Measurements from ENCODE around the gene RAB1B. TPM values are rescaled to one million over a fixed set of nuclear protein-coding genes. Genes with fewer than 3 reads are reported as not detected.

RAB1B gene
- total RNA-seq, 4 donors from 2014 or later, result 96.0 to 194 (median 130) TPM

GRCh38 chr11:66263231-66263630, 5.2 kb upstream of the RAB1B start:
- ATAC-seq (no peak), DNase-seq (no peak)
- no peak overlapping the region for H3K4me3 ChIP-seq
- TF ChIP-seq, protein P1, sequence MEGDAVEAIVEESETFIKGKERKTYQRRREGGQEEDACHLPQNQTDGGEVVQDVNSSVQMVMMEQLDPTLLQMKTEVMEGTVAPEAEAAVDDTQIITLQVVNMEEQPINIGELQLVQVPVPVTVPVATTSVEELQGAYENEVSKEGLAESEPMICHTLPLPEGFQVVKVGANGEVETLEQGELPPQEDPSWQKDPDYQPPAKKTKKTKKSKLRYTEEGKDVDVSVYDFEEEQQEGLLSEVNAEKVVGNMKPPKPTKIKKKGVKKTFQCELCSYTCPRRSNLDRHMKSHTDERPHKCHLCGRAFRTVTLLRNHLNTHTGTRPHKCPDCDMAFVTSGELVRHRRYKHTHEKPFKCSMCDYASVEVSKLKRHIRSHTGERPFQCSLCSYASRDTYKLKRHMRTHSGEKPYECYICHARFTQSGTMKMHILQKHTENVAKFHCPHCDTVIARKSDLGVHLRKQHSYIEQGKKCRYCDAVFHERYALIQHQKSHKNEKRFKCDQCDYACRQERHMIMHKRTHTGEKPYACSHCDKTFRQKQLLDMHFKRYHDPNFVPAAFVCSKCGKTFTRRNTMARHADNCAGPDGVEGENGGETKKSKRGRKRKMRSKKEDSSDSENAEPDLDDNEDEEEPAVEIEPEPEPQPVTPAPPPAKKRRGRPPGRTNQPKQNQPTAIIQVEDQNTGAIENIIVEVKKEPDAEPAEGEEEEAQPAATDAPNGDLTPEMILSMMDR (IDR thresholded peaks at IDR 0.05 in 4 of 5, conservative IDR thresholded peaks at IDR 0.05 in 1 of 5), result no peak
- no peak for TF ChIP-seq POLR2A (IDR thresholded peaks at IDR 0.05)
- peaks cover 0 to 38% of the 10 kb centered on the region in 2 donors for H3K36me3 ChIP-seq
- in situ Hi-C loops (cut with MboI; ENCODE audit: low sequenced_read_pairs in 4 of 4) (no loop called here), intact Hi-C loops (cut with DNase I; ENCODE audit: low total_unique reads) (no loop called here)
- H3K4me1 ChIP-seq, result peaks cover 8 to 18% of the 10 kb centered on the region in 2 donors
- H3K9me3 ChIP-seq, result no peaks in the 10 kb centered on the region
- no peak overlapping the region for H3K27ac ChIP-seq
- H3K27me3 ChIP-seq, result no peaks in the 10 kb centered on the region

DNA sequence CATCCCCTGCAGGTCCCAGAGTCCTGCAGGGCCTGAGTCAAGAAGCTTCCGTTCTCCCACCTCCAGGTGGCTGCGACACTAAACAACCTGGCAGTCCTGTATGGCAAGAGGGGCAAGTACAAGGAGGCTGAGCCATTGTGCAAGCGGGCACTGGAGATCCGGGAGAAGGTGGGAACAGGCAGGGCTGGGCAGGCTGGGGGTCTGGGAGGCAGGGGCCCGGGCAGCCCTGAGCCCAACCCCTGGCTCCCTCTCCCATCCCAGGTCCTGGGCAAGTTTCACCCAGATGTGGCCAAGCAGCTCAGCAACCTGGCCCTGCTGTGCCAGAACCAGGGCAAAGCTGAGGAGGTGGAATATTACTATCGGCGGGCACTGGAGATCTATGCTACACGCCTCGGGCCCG, 4.7 kb upstream of the RAB1B start:
- Histone ChIP-seq H3K27me3 (no peaks in the 10 kb centered on the region), H3K9me3 (no peaks in the 10 kb centered on the region), H3K4me3 (no peak overlapping the region), H3K36me3 (peaks cover 0 to 38% of the 10 kb centered on the region in 2 donors), H3K27ac (no peak overlapping the region), H3K4me1 (peaks cover 3 to 12% of the 10 kb centered on the region in 2 donors)
- intact Hi-C loops (cut with DNase I; ENCODE audit: low total_unique reads), result no loop called here
- DNase-seq (no peak), ATAC-seq (no peak)
- in situ Hi-C loops (cut with MboI; ENCODE audit: low sequenced_read_pairs in 4 of 4), result no loop called here
- TF ChIP-seq, protein P1 (IDR thresholded peaks at IDR 0.05 in 4 of 5, conservative IDR thresholded peaks at IDR 0.05 in 1 of 5), result no peak
- no peak for TF ChIP-seq POLR2A (IDR thresholded peaks at IDR 0.05)

- TF ChIP-seq, protein P1 (IDR thresholded peaks at IDR 0.05 in 4 of 5, conservative IDR thresholded peaks at IDR 0.05 in 1 of 5), result no peak
- TF ChIP-seq POLR2A (IDR thresholded peaks at IDR 0.05), result no peak
- Histone ChIP-seq H3K4me1 (peaks cover 6 to 11% of the 10 kb centered on the region in 2 donors), H3K9me3 (no peaks in the 10 kb centered on the region), H3K36me3 (peaks cover 0 to 34% of the 10 kb centered on the region in 2 donors), H3K27ac (no peak overlapping the region), H3K4me3 (no peak overlapping the region), H3K27me3 (no peaks in the 10 kb centered on the region)
- in situ Hi-C loops (cut with MboI; ENCODE audit: low sequenced_read_pairs in 4 of 4), result no loop called here
- ATAC-seq, result no peak
- intact Hi-C loops (cut with DNase I; ENCODE audit: low total_unique reads), result no loop called here
- no peak for DNase-seq
Measured at GRCh38 chr11:66264383-66264782, 4.1 kb upstream of the RAB1B start.

- Histone ChIP-seq H3K27me3 (no peaks in the 10 kb centered on the region), H3K36me3 (peaks cover 0 to 29% of the 10 kb centered on the region in 2 donors), H3K4me1 (peaks cover 11 to 16% of the 10 kb centered on the region in 2 donors), H3K27ac (no peak overlapping the region), H3K9me3 (no peaks in the 10 kb centered on the region), H3K4me3 (no peak overlapping the region)
- ATAC-seq (no peak), DNase-seq (no peak)
- intact Hi-C loops (cut with DNase I; ENCODE audit: low total_unique reads) (loop anchor here (5.0 kb wide), 2 partner anchors 72 to 213 kb away; partner anchors contain the start of genes RIN1 and SF3B2), in situ Hi-C loops (cut with MboI; ENCODE audit: low sequenced_read_pairs in 4 of 4) (no loop called here)
- TF ChIP-seq, protein P1 (IDR thresholded peaks at IDR 0.05 in 4 of 5, conservative IDR thresholded peaks at IDR 0.05 in 1 of 5), result peak in 1 of 5 experiments; percentile 16
- no peak for TF ChIP-seq POLR2A (IDR thresholded peaks at IDR 0.05)
Measured at GRCh38 chr11:66264914-66265313, 3.5 kb upstream of the RAB1B start.
